ENCODE measurements around the gene PTEN.

Gene PTEN

GRCh38 chr10:87983716-87984115 lies 120.3 kb downstream of the PTEN start:
- H3K27ac ChIP-seq (ENCODE audit: extremely low read depth, low read depth, low read length) = no peak overlapping the region

DNA sequence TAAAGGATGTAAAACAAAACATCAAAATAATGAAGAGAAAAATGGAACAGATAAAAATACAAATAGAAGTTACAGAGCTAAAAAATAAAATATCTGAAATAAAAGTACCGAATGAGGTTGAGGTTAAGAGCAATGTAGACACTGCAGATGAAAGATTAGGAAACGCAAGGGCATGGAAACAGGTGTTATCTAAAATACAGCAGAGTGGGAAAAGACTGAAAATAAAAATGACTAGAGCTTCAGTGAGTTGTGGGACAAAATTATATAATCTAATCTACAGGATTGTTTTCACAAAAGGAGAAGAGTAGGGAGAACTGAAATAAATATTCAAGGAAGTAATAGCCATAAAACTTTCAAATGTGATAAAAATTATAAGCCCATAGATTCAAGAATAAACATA lies 123.8 kb downstream of the PTEN start:
- no peaks in the 10 kb centered on the region for H3K36me3 ChIP-seq (ENCODE audit: control insufficient read depth in 2 of 2, insufficient read depth in 1 of 2, low read length in 2 of 2)
- TF ChIP-seq ZNF514 (tag by site-specific recombination; IDR thresholded peaks at IDR 0.05) (no peak), ZNF202 (tag by site-specific recombination; IDR thresholded peaks at IDR 0.05; ENCODE audit: borderline replicate concordance) (no peak), ZNF530 (tag by site-specific recombination; IDR thresholded peaks at IDR 0.05; ENCODE audit: low read depth) (no peak), ZNF350 (tag by site-specific recombination; IDR thresholded peaks at IDR 0.05) (no peak)
- TF ChIP-seq, protein P1, sequence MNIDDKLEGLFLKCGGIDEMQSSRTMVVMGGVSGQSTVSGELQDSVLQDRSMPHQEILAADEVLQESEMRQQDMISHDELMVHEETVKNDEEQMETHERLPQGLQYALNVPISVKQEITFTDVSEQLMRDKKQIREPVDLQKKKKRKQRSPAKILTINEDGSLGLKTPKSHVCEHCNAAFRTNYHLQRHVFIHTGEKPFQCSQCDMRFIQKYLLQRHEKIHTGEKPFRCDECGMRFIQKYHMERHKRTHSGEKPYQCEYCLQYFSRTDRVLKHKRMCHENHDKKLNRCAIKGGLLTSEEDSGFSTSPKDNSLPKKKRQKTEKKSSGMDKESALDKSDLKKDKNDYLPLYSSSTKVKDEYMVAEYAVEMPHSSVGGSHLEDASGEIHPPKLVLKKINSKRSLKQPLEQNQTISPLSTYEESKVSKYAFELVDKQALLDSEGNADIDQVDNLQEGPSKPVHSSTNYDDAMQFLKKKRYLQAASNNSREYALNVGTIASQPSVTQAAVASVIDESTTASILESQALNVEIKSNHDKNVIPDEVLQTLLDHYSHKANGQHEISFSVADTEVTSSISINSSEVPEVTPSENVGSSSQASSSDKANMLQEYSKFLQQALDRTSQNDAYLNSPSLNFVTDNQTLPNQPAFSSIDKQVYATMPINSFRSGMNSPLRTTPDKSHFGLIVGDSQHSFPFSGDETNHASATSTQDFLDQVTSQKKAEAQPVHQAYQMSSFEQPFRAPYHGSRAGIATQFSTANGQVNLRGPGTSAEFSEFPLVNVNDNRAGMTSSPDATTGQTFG (tag by site-specific recombination; IDR thresholded peaks at IDR 0.05; ENCODE audit: borderline replicate concordance) = no peak
- CTCF ChIA-PET = interaction anchor here (0.6 to 1.0 kb wide), 2 partner anchors 14 to 301 kb away, joined by 3 to 4 read pairs; no protein-coding TSS in a partner anchor
- no peak overlapping the region for H3K27ac ChIP-seq (ENCODE audit: extremely low read depth, low read depth, low read length)
- no peak overlapping the region for H3K4me3 ChIP-seq (ENCODE audit: low read depth, low read length)
- no peaks in the 10 kb centered on the region for H3K4me1 ChIP-seq (ENCODE audit: control insufficient read depth, insufficient read depth, low read length)
- POLR2A ChIA-PET = no interaction called here
- H3K9me3 ChIP-seq (ENCODE audit: control insufficient read depth, insufficient read depth, low read depth, low read length) = no peaks in the 10 kb centered on the region

More at GRCh38 chr10:87983716-87984115, 120.3 kb downstream of the PTEN start:
- Histone ChIP-seq H3K4me3 (ENCODE audit: low read depth, low read length) (no peak overlapping the region), H3K36me3 (ENCODE audit: control insufficient read depth in 2 of 2, insufficient read depth in 1 of 2, low read length in 2 of 2) (no peaks in the 10 kb centered on the region), H3K9me3 (ENCODE audit: control insufficient read depth, insufficient read depth, low read depth, low read length) (no peaks in the 10 kb centered on the region), H3K4me1 (ENCODE audit: control insufficient read depth, insufficient read depth, low read length) (no peaks in the 10 kb centered on the region)
- TF ChIP-seq PRDM1 (tag by site-specific recombination; IDR thresholded peaks at IDR 0.05) (0 out of 2 replicates have a peak, but pooled peaks have one; percentile 16), ZNF266 (tag by site-specific recombination; IDR thresholded peaks at IDR 0.05; ENCODE audit: low read depth) (no peak)
- CTCF ChIA-PET = no interaction called here
- POLR2A ChIA-PET = no interaction called here

- no peak for TF ChIP-seq ZNF677 (tag by site-specific recombination; IDR thresholded peaks at IDR 0.05)
- TF ChIP-seq ZEB2 (tag by site-specific recombination; IDR thresholded peaks at IDR 0.05) = no peak
- no peaks in the 10 kb centered on the region for H3K4me1 ChIP-seq (ENCODE audit: control insufficient read depth, insufficient read depth, low read length)
- ChIA-PET POLR2A (no interaction called here), CTCF (no interaction called here)
- no peak overlapping the region for H3K27ac ChIP-seq (ENCODE audit: extremely low read depth, low read depth, low read length)
- no peaks in the 10 kb centered on the region for H3K36me3 ChIP-seq (ENCODE audit: control insufficient read depth in 2 of 2, insufficient read depth in 1 of 2, low read length in 2 of 2)
- H3K9me3 ChIP-seq (ENCODE audit: control insufficient read depth, insufficient read depth, low read depth, low read length) = no peaks in the 10 kb centered on the region
- no peak overlapping the region for H3K4me3 ChIP-seq (ENCODE audit: low read depth, low read length)
Observed at GRCh38 chr10:87991946-87992345, 128.5 kb downstream of the PTEN start.

DNA sequence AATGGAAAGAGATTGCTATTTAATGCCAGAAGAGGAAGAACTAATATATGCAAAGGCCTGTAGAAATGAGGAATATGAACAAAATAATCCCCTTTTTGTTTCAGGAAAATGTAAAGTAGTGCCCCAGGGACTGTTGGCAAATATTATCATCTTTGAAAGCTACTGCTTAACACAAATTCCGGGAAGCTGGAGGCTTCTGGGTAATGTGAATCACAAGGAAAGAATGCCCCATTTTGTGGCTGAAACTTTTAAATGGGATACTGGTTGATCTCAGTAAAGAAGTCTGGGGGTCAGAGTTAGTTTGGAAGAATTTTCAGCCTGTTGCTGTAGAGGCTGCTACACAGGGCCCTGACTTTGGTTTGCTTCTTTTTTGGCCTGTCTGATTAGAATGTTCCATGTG lies 141.0 kb downstream of the PTEN start:
- H3K4me1 ChIP-seq (ENCODE audit: control insufficient read depth, insufficient read depth, low read length) = no peaks in the 10 kb centered on the region
- POLR2A ChIA-PET = no interaction called here
- CTCF ChIA-PET = no interaction called here
- TF ChIP-seq ZNF23 (tag by site-specific recombination; IDR thresholded peaks at IDR 0.05; ENCODE audit: borderline replicate concordance) (no peak), ZNF623 (tag by site-specific recombination; IDR thresholded peaks at IDR 0.05) (no peak), ZNF132 (tag by site-specific recombination; IDR thresholded peaks at IDR 0.05; ENCODE audit: borderline replicate concordance) (no peak), ZNF202 (tag by site-specific recombination; IDR thresholded peaks at IDR 0.05; ENCODE audit: borderline replicate concordance) (no peak), PRDM1 (tag by site-specific recombination; IDR thresholded peaks at IDR 0.05) (no peak), ZSCAN16 (tag by site-specific recombination; IDR thresholded peaks at IDR 0.05) (no peak), ZNF785 (tag by site-specific recombination; IDR thresholded peaks at IDR 0.05) (no peak), INSM2 (tag by site-specific recombination; IDR thresholded peaks at IDR 0.05) (no peak), PRDM10 (tag by site-specific recombination; IDR thresholded peaks at IDR 0.05) (no peak)

More for the DNA sequence above, 141.0 kb downstream of the PTEN start:
- H3K36me3 ChIP-seq (ENCODE audit: control insufficient read depth in 2 of 2, insufficient read depth in 1 of 2, low read length in 2 of 2) = no peaks in the 10 kb centered on the region
- H3K4me3 ChIP-seq (ENCODE audit: low read depth, low read length) = no peak overlapping the region
- no peaks in the 10 kb centered on the region for H3K9me3 ChIP-seq (ENCODE audit: control insufficient read depth, insufficient read depth, low read depth, low read length)
- H3K27ac ChIP-seq (ENCODE audit: extremely low read depth, low read depth, low read length) = no peak overlapping the region

All from HEK293 (cell line).